ENCODE data around the gene CLSTN2. TPM values are rescaled to one million over a fixed set of nuclear protein-coding genes. Genes with fewer than 3 reads are reported as not detected.

Gene CLSTN2
- total RNA-seq, 4 donors from 2014 or later, result 2.7 to 5.0 (median 3.1) TPM

DNA sequence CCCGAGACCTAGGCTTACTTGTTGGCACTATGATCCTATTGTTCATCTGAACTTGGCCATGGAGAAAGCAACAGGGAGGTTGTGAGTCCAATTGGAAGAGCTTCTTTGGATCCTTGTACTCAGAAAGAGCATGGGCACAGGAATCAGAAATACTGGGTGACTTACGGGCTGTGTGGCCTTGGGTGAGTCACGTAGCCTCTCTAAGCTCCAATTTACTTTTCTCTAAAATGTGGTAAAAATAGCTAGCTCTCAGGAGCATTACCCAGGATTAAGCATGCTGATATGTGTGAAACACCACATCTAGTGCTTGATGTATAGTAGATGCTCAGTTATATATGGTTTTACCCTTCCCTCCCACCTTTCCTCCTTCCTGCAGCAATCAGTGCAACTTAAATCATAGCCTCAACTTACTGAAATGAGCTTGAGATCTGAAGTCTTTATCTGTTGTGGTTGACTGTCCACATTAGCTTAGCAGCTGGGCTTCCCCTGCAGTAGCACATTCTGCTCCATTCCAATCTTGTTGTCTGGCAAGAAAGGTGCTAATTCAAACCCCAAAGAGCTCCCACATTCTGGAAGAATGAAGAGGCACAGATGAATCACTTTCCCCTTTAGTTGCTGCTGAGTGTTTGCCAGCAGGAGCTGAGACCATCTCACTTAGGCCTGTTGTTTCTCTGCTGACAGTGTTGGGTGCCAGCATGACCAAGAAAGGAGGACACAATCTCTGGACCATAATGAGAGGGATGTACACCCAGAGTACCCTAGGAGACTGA is 443.8 kb downstream of the CLSTN2 start:
- TF ChIP-seq, protein P1, sequence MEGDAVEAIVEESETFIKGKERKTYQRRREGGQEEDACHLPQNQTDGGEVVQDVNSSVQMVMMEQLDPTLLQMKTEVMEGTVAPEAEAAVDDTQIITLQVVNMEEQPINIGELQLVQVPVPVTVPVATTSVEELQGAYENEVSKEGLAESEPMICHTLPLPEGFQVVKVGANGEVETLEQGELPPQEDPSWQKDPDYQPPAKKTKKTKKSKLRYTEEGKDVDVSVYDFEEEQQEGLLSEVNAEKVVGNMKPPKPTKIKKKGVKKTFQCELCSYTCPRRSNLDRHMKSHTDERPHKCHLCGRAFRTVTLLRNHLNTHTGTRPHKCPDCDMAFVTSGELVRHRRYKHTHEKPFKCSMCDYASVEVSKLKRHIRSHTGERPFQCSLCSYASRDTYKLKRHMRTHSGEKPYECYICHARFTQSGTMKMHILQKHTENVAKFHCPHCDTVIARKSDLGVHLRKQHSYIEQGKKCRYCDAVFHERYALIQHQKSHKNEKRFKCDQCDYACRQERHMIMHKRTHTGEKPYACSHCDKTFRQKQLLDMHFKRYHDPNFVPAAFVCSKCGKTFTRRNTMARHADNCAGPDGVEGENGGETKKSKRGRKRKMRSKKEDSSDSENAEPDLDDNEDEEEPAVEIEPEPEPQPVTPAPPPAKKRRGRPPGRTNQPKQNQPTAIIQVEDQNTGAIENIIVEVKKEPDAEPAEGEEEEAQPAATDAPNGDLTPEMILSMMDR (IDR thresholded peaks at IDR 0.05), result no peak
- TF ChIP-seq POLR2A (IDR thresholded peaks at IDR 0.05), result no peak
- Histone ChIP-seq H3K27me3 (no peaks in the 10 kb centered on the region), H3K4me1 (no peaks in the 10 kb centered on the region), H3K9me3 (no peaks in the 10 kb centered on the region), H3K36me3 (no peaks in the 10 kb centered on the region), H3K27ac (no peak overlapping the region), H3K4me3 (no peak overlapping the region)
- no peak for DNase-seq

- no peaks in the 10 kb centered on the region for H3K36me3 ChIP-seq
- H3K4me1 ChIP-seq, result no peaks in the 10 kb centered on the region
- no peaks in the 10 kb centered on the region for H3K27me3 ChIP-seq
- no peak overlapping the region for H3K4me3 ChIP-seq
- TF ChIP-seq POLR2A (IDR thresholded peaks at IDR 0.05), result no peak
- TF ChIP-seq, protein P1 (IDR thresholded peaks at IDR 0.05), result no peak
- DNase-seq, result no peak
- no peak overlapping the region for H3K27ac ChIP-seq
- no peaks in the 10 kb centered on the region for H3K9me3 ChIP-seq
These were observed 449.2 kb downstream of the CLSTN2 start for GRCh38 chr3:140384028-140384771.

DNA sequence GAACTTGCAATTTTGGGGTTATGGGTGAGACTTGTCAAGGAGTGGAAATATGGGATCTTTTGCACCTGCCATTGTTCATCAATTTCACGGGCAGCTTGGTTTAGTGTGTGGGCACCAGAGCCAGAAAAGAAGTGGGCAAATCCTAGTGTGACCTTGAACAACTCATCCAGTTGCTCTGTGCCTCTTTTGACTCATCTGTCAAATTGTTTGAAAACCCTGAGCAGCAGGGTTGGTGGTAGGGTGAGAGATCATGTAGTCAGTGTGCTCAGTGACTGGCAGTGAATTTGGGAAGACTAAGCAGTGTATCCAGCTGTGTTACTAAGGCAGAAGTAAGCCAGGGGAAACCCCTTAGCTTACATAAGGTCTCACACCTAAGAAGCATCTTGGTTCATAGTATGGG is 449.9 kb downstream of the CLSTN2 start:
- Histone ChIP-seq H3K36me3 (no peaks in the 10 kb centered on the region), H3K27ac (no peak overlapping the region), H3K4me1 (no peaks in the 10 kb centered on the region), H3K27me3 (no peaks in the 10 kb centered on the region), H3K9me3 (no peaks in the 10 kb centered on the region), H3K4me3 (no peak overlapping the region)
- DNase-seq, result no peak
- TF ChIP-seq, protein P1 (IDR thresholded peaks at IDR 0.05), result no peak
- no peak for TF ChIP-seq POLR2A (IDR thresholded peaks at IDR 0.05)

DNA sequence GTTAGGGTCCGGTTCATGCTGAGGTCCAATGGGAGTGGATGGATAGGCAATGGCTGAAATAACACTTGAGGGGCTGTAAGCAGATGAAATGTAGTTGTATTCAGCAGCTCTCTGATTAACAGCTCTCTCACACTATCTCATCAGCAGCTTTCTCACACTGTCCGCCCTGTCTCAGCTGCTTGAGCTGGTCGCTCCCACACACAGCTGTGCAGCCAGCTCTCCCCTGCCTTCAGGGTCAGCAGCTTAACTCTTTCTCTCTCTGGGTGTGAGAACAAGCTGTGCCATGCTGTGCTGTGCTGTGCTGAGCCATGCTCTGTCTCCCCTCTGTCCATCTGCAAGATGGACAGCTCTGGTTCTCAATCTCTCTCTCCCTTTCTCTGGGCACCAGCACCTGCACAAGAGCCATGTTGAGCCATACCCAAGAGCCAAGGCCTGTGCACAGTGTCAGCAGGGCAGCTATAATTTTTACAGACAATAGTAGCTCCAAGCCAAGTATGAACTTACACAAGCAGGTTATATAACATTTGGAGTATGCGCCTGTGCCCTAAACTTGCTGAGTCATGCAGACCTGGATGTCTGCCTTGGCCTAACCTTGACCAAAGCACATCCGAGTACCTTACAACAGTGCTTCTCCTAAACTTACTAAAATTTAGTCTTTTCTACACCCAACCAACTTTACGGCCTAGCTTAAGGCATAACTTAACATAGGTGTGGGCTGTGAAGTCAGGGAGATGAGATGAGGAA is 451.5 kb downstream of the CLSTN2 start:
- TF ChIP-seq, protein P1 (IDR thresholded peaks at IDR 0.05), result no peak
- no peak for TF ChIP-seq POLR2A (IDR thresholded peaks at IDR 0.05)
- H3K4me1 ChIP-seq, result no peaks in the 10 kb centered on the region
- H3K4me3 ChIP-seq, result no peak overlapping the region
- no peaks in the 10 kb centered on the region for H3K9me3 ChIP-seq
- DNase-seq, result no peak
- H3K27ac ChIP-seq, result no peak overlapping the region
- H3K27me3 ChIP-seq, result no peaks in the 10 kb centered on the region
- H3K36me3 ChIP-seq, result no peaks in the 10 kb centered on the region

GRCh38 chr3:140387244-140387643 is 452.3 kb downstream of the CLSTN2 start:
- Histone ChIP-seq H3K36me3 (no peaks in the 10 kb centered on the region), H3K4me1 (no peaks in the 10 kb centered on the region), H3K27ac (no peak overlapping the region), H3K4me3 (no peak overlapping the region), H3K9me3 (no peaks in the 10 kb centered on the region), H3K27me3 (no peaks in the 10 kb centered on the region)
- TF ChIP-seq, protein P1 (IDR thresholded peaks at IDR 0.05), result no peak
- TF ChIP-seq POLR2A (IDR thresholded peaks at IDR 0.05), result no peak
- no peak for DNase-seq
